ENCODE data around the gene SLC37A4. TPM values are rescaled to one million over a fixed set of nuclear protein-coding genes. Genes with fewer than 3 reads are reported as not detected.

SLC37A4 gene
- total RNA-seq, 1 experiment from 2014 or later: 108 TPM

GRCh38 chr11:119025099-119025473 is 5.6 kb downstream of the SLC37A4 start:
- Histone ChIP-seq H3K4me1 (peaks cover 82% of the 10 kb centered on the region), H3K4me3 (ENCODE audit: low read depth, low read length) (no peak overlapping the region), H3K27me3 (replicated peaks; ENCODE audit: control insufficient read depth, insufficient read depth, low read length) (no peaks in the 10 kb centered on the region), H3K36me3 (ENCODE audit: control insufficient read depth, insufficient read depth, low read length) (peaks cover 22% of the 10 kb centered on the region), H3K9me3 (no peaks in the 10 kb centered on the region)
- no peak for TF ChIP-seq CTCF (IDR thresholded peaks at IDR 0.05; ENCODE audit: insufficient read depth in 1 of 2, low read depth in 1 of 2, low read length in 1 of 2, severe bottlenecking in 1 of 2, unreplicated experiment in 1 of 2)
- Mint-ChIP-seq H3K9me3 (ENCODE audit: unreplicated experiment) (no peaks in the 10 kb centered on the region), H3K4me1 (ENCODE audit: low read depth, unreplicated experiment) (peaks cover 70% of the 10 kb centered on the region), H3K27ac (ENCODE audit: unreplicated experiment) (peak overlapping the region; percentile 11), H3K36me3 (ENCODE audit: insufficient read depth, unreplicated experiment) (peaks cover 90% of the 10 kb centered on the region), H3K27me3 (ENCODE audit: insufficient read depth, unreplicated experiment) (no peaks in the 10 kb centered on the region), H3K4me3 (ENCODE audit: unreplicated experiment) (no peak overlapping the region)
- CTCF ChIA-PET: no interaction called here
- intact Hi-C loops (cut with micrococcal nuclease; ENCODE audit: unreplicated experiment): no loop called here
- no peak for DNase-seq
- BruUV-seq (replicated peaks): no TSS peak
- POLR2A ChIA-PET: no interaction called here

DNA sequence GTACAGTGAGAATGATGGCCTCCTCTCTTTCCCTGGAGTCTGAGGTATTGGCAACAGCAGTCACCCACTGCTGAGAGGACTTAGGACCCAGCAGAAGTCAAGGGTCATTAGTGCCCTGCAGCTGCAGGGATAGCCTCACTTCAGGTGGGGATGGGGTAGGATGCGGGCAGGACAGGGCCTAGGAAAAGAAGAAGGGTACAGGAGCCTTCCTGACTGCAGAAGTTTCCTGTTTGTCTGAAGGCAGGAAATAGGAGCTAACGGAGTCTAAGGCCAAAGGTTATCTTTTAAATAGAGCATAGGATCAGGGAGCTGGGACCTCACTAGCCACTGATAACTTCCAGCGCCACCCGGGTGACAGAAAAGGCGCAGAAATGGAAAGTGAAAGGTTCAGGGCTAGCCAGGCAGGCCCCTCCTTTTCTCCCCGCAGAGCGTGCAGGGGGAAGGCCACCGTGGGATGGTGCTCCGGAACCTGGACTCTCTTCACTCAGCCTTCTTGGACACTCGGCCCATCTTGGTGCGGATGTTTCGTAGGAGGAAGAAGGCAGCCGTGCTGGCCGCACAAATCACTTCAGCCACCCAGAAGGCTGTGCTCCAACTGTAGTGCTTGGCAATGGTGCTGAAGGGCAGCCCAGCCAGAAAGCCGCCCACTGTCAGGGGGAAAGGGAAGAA is 6.1 kb downstream of the SLC37A4 start:
- peaks cover 87% of the 10 kb centered on the region for H3K4me1 ChIP-seq

DNA sequence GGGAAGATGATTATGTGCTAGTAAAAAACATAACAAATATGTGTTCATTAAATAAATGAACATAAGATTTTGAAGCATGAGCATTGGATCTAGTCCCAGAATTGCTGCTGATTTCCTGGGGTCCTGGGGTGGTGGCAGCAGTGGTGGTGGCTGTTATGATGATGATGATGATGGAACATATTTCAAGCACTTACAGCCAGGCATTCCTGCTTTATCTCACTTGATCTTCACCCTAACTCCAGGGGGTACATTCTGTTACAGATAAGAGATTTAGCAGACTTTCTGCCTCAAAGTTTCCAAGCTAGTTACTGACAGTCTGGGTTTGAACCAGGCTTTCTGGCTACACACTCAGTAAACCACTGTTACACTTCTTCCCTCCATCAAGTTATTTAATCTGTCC is 6.9 kb downstream of the SLC37A4 start:
- Histone ChIP-seq H3K27me3 (replicated peaks; ENCODE audit: control insufficient read depth, insufficient read depth, low read length) (no peaks in the 10 kb centered on the region), H3K36me3 (ENCODE audit: control insufficient read depth, insufficient read depth, low read length) (peaks cover 20% of the 10 kb centered on the region), H3K9me3 (no peaks in the 10 kb centered on the region), H3K4me1 (peaks cover 82% of the 10 kb centered on the region), H3K4me3 (ENCODE audit: low read depth, low read length) (no peak overlapping the region)
- intact Hi-C loops (cut with micrococcal nuclease; ENCODE audit: unreplicated experiment): no loop called here
- H3K9me3 Mint-ChIP-seq (ENCODE audit: unreplicated experiment): no peaks in the 10 kb centered on the region
- ChIA-PET CTCF (interaction anchor here (0.5 to 0.6 kb wide), 2 partner anchors 337 to 387 kb away, joined by 3 read pairs; no protein-coding TSS in a partner anchor), POLR2A (interaction anchor here (1.3 to 1.6 kb wide), 2 partner anchors 26 to 44 kb away, joined by 3 to 6 read pairs; partner anchors contain the start of genes CENATAC and VPS11)
- H3K27me3 Mint-ChIP-seq (ENCODE audit: insufficient read depth, unreplicated experiment): no peaks in the 10 kb centered on the region
- H3K27ac Mint-ChIP-seq (ENCODE audit: unreplicated experiment): no peak overlapping the region
- no peak for DNase-seq
- TF ChIP-seq CTCF (IDR thresholded peaks at IDR 0.05; ENCODE audit: insufficient read depth in 1 of 2, low read depth in 1 of 2, low read length in 1 of 2, severe bottlenecking in 1 of 2, unreplicated experiment in 1 of 2): no peak
- BruUV-seq (replicated peaks): no TSS peak
- peaks cover 61% of the 10 kb centered on the region for H3K4me1 Mint-ChIP-seq (ENCODE audit: low read depth, unreplicated experiment)
- peaks cover 90% of the 10 kb centered on the region for H3K36me3 Mint-ChIP-seq (ENCODE audit: insufficient read depth, unreplicated experiment)
- H3K4me3 Mint-ChIP-seq (ENCODE audit: unreplicated experiment): no peak overlapping the region

More for the DNA sequence above, 6.1 kb downstream of the SLC37A4 start:
- peaks cover 22% of the 10 kb centered on the region for H3K36me3 ChIP-seq (ENCODE audit: control insufficient read depth, insufficient read depth, low read length)
- Mint-ChIP-seq H3K27me3 (ENCODE audit: insufficient read depth, unreplicated experiment) (no peaks in the 10 kb centered on the region), H3K4me3 (ENCODE audit: unreplicated experiment) (peak overlapping the region; percentile 7), H3K27ac (ENCODE audit: unreplicated experiment) (peak overlapping the region; percentile 11), H3K9me3 (ENCODE audit: unreplicated experiment) (no peaks in the 10 kb centered on the region), H3K4me1 (ENCODE audit: low read depth, unreplicated experiment) (peaks cover 69% of the 10 kb centered on the region), H3K36me3 (ENCODE audit: insufficient read depth, unreplicated experiment) (peaks cover 90% of the 10 kb centered on the region)
- TSS peak; percentile 4 for BruUV-seq (replicated peaks)
- no peak overlapping the region for H3K4me3 ChIP-seq (ENCODE audit: low read depth, low read length)
- intact Hi-C loops (cut with micrococcal nuclease; ENCODE audit: unreplicated experiment): no loop called here
- DNase-seq: no peak
- ChIA-PET CTCF (interaction anchor here (0.5 kb wide), 1 partner anchor 337 kb away, joined by 3 read pairs; no protein-coding TSS in a partner anchor), POLR2A (no interaction called here)
- no peaks in the 10 kb centered on the region for H3K9me3 ChIP-seq
- no peaks in the 10 kb centered on the region for H3K27me3 ChIP-seq (replicated peaks; ENCODE audit: control insufficient read depth, insufficient read depth, low read length)
- TF ChIP-seq CTCF (IDR thresholded peaks at IDR 0.05; ENCODE audit: insufficient read depth in 1 of 2, low read depth in 1 of 2, low read length in 1 of 2, severe bottlenecking in 1 of 2, unreplicated experiment in 1 of 2): no peak

All from Caco-2 (cell line).